H9 (cell line): ENCODE data around the gene TMEM80. TPM values are rescaled to one million over a fixed set of nuclear protein-coding genes. Genes with fewer than 3 reads are reported as not detected.
A peak's percentile ranks its signal among the peaks of the same experiment; 100 is the strongest.

Experiments used
- DNase-seq: peaks from one replicate; pipeline ENCODE4 v3.0.0-alpha.2; 2017
- H2AFZ ChIP-seq: one replicate; pipeline ENCODE4 v1.6.1; 2013; ENCODE audit warnings: mild to moderate bottlenecking, low read length, control low read depth, moderate library complexity
- H2AK5ac ChIP-seq: 2 replicates; pipeline ENCODE4 v1.6.1; 2013; ENCODE audit warnings: low read length, control low read depth, mixed read lengths; ENCODE audit not compliant: insufficient read length
- H2BK120ac ChIP-seq: one replicate; pipeline ENCODE4 v1.6.1; 2013; ENCODE audit warnings: low read depth, mild to moderate bottlenecking, low read length, control low read depth, inconsistent platforms; ENCODE audit not compliant: poor library complexity, severe bottlenecking
- H2BK12ac ChIP-seq: 2 replicates; pipeline ENCODE4 v1.6.1; 2013; ENCODE audit warnings: low read length, control low read depth, mixed read lengths, low read depth; ENCODE audit not compliant: insufficient read length
- H2BK15ac ChIP-seq: 2 replicates; pipeline ENCODE4 v1.6.1; 2013; ENCODE audit warnings: low read depth, low read length, control low read depth
- H2BK20ac ChIP-seq: one replicate; pipeline ENCODE4 v1.6.1; 2013; ENCODE audit warnings: low read depth, mild to moderate bottlenecking, low read length, control low read depth, inconsistent platforms; ENCODE audit not compliant: poor library complexity, severe bottlenecking
- H2BK5ac ChIP-seq: 2 replicates; pipeline ENCODE4 v1.6.1; 2013; ENCODE audit warnings: low read length, control low read depth, mixed read lengths; ENCODE audit not compliant: insufficient read length
- H3K14ac ChIP-seq: 2 replicates; pipeline ENCODE4 v1.6.1; 2013; ENCODE audit warnings: low read length, control low read depth; ENCODE audit not compliant: insufficient read depth
- H3K18ac ChIP-seq: 2 replicates; pipeline ENCODE4 v1.6.1; 2013; ENCODE audit warnings: low read depth, mild to moderate bottlenecking, mixed read lengths, low read length, control low read depth; ENCODE audit not compliant: insufficient read length
- H3K23ac ChIP-seq: 2 replicates; pipeline ENCODE4 v1.6.1; 2013; ENCODE audit warnings: low read length, control low read depth, mixed read lengths, low read depth; ENCODE audit not compliant: insufficient read length
- H3K23me2 ChIP-seq: 2 replicates; pipeline ENCODE4 v1.6.1; 2013; ENCODE audit warnings: low read depth, mild to moderate bottlenecking, mixed read lengths, low read length, control low read depth; ENCODE audit not compliant: insufficient read length, poor library complexity, severe bottlenecking
- H3K27ac ChIP-seq: 2 replicates; pipeline ENCODE4 v1.5.1; 2013; ENCODE audit warnings: low read length, control low read depth, mixed read lengths, low read depth; ENCODE audit not compliant: insufficient read length
- H3K27me3 ChIP-seq: 2 replicates; pipeline ENCODE4 v1.6.1; 2013; ENCODE audit warnings: low read length, control low read depth, inconsistent platforms; ENCODE audit not compliant: insufficient read depth
- H3K4ac ChIP-seq: 2 replicates; pipeline ENCODE4 v1.6.1; 2013; ENCODE audit warnings: low read depth, mild to moderate bottlenecking, control low read depth, inconsistent platforms, low read length, moderate library complexity
- H3K4me1 ChIP-seq: 2 replicates; pipeline ENCODE4 v1.6.1; 2013; ENCODE audit warnings: low read length, control low read depth, inconsistent platforms; ENCODE audit not compliant: insufficient read depth
- H3K4me2 ChIP-seq: 2 replicates; pipeline ENCODE4 v1.6.1; 2013; ENCODE audit warnings: low read length, control low read depth, mixed read lengths; ENCODE audit not compliant: insufficient read length, insufficient read depth
- H3K56ac ChIP-seq: 2 replicates; pipeline ENCODE4 v1.6.1; 2013; ENCODE audit warnings: low read depth, mild to moderate bottlenecking, mixed read lengths, low read length, control low read depth; ENCODE audit not compliant: insufficient read length
- H3K79me1 ChIP-seq: 2 replicates; pipeline ENCODE4 v1.6.1; 2013; ENCODE audit warnings: low read depth, mild to moderate bottlenecking, moderate library complexity, low read length, control low read depth, inconsistent platforms; ENCODE audit not compliant: insufficient read depth, poor library complexity, severe bottlenecking
- H3K79me2 ChIP-seq: 2 replicates; pipeline ENCODE4 v1.6.1; 2013; ENCODE audit warnings: low read length, control low read depth, inconsistent platforms; ENCODE audit not compliant: insufficient read depth
- H3K9ac ChIP-seq: 2 replicates; pipeline ENCODE4 v1.6.1; 2013; ENCODE audit warnings: low read length, control low read depth, mixed read lengths; ENCODE audit not compliant: insufficient read length; ENCODE audit errors: extremely low read depth
- H3K9me3 ChIP-seq: one replicate; pipeline ENCODE4 v1.6.1; 2013; ENCODE audit warnings: low read depth, low read length, inconsistent platforms; ENCODE audit not compliant: control insufficient read depth
- H3T11ph ChIP-seq: one replicate; pipeline ENCODE4 v1.6.1; 2013; ENCODE audit warnings: mild to moderate bottlenecking, low read length, control low read depth, inconsistent platforms
- H4K20me1 ChIP-seq: one replicate; pipeline ENCODE4 v1.6.1; 2013; ENCODE audit not compliant: control insufficient read depth, insufficient read length, insufficient read depth
- H4K5ac ChIP-seq: 2 replicates; pipeline ENCODE4 v1.6.1; 2013; ENCODE audit warnings: low read depth, mild to moderate bottlenecking, mixed read lengths, low read length, control low read depth; ENCODE audit not compliant: insufficient read length
- H4K8ac ChIP-seq: replicated peaks from 2 replicates; pipeline ENCODE4 v1.6.1; 2013; ENCODE audit warnings: low read length, control low read depth, mixed read lengths, low read depth; ENCODE audit not compliant: insufficient read length
- H4K91ac ChIP-seq: 2 replicates; pipeline ENCODE4 v1.6.1; 2013; ENCODE audit warnings: low read depth, mild to moderate bottlenecking, moderate library complexity, mixed read lengths, low read length, control low read depth; ENCODE audit not compliant: insufficient read length
- H3K27ac Mint-ChIP-seq, 3 experiments: 2 replicates in 2 of 3; 3 replicates in 1 of 3; pipeline ENCODE4 v1.8.0; 2020 to 2021; ENCODE audit warnings: mixed read lengths in 3 of 3, mild to moderate bottlenecking in 1 of 3, moderate library complexity in 1 of 3
- H3K27me3 Mint-ChIP-seq: 2 replicates; pipeline ENCODE4 v1.8.0; 2021; ENCODE audit warnings: low read depth, mild to moderate bottlenecking, moderate library complexity, mixed read lengths
- H3K36me3 Mint-ChIP-seq, 3 experiments: 2 replicates in 2 of 3; 3 replicates in 1 of 3; pipeline ENCODE4 v1.8.0; 2020 to 2021; ENCODE audit warnings: low read depth in 3 of 3, mixed read lengths in 3 of 3; ENCODE audit not compliant: insufficient read depth in 1 of 3
- H3K4me1 Mint-ChIP-seq, 2 experiments: 2 replicates each; pipeline ENCODE4 v1.8.0; 2020; ENCODE audit warnings: mixed read lengths in 2 of 2
- H3K4me3 Mint-ChIP-seq, 2 experiments: 2 replicates in 1 of 2; 3 replicates in 1 of 2; pipeline ENCODE4 v1.8.0; 2020 to 2021; ENCODE audit warnings: mild to moderate bottlenecking in 2 of 2, mixed read lengths in 2 of 2, moderate library complexity in 1 of 2
- H3K9me3 Mint-ChIP-seq, 2 experiments: 2 replicates in 1 of 2; 3 replicates in 1 of 2; pipeline ENCODE4 v1.8.0; 2020; ENCODE audit warnings: mild to moderate bottlenecking in 2 of 2, mixed read lengths in 2 of 2, moderate library complexity in 1 of 2
- CTCF ChIP-seq: fragments of 200-600 bp; sonication (generic); conservative IDR thresholded peaks from 3 replicates; pipeline ENCODE4 v1.8.0; 2021; ENCODE audit warnings: antibody characterized with exemption, mild to moderate bottlenecking
- WGBS: extraction: QIAGEN DNeasy Blood & Tissue Kit; methylation state at CpG from one replicate; pipeline ENCODE4 v1.1.7; 2013; ENCODE audit warnings: missing lambda C conversion rate, low lambda C conversion rate, mixed read lengths; ENCODE audit not compliant: insufficient read length; ENCODE audit errors: extremely low coverage; 5-methylcytosine and 5-hydroxymethylcytosine counted together
- total RNA-seq: library from RNA; stranded (reverse); gene quantifications from 2 replicates; pipeline ENCODE4 v1.2.1, GENCODE V29; 2021

Gene TMEM80
- total RNA-seq, 1 experiment from 2014 or later: 23.6 TPM

GRCh38 chr11:693887-694562 lies 1.6 kb upstream of the TMEM80 start:
- H3K4me3 Mint-ChIP-seq: peak overlapping the region; percentile 76 to 80
- no peaks in the 10 kb centered on the region; a peak in 2 of 5 replicates for H3K9me3 Mint-ChIP-seq
- peaks cover 14% of the 10 kb centered on the region; the same call in 1 of the 2 replicates for H3K4me1 ChIP-seq
- peaks cover 3% of the 10 kb centered on the region for H3K79me1 ChIP-seq
- H4K8ac ChIP-seq: no peak overlapping the region
- TF ChIP-seq CTCF: no peak
- no peaks in the 10 kb centered on the region for H3K9me3 ChIP-seq
- peaks cover 40 to 41% of the 10 kb centered on the region in 2 experiments for H3K4me1 Mint-ChIP-seq
- H3K79me2 ChIP-seq: peaks cover 13% of the 10 kb centered on the region; the same call in 1 of the 2 replicates
- H4K20me1 ChIP-seq: no peaks in the 10 kb centered on the region
- no peak overlapping the region for H3K9ac ChIP-seq
- H2BK120ac ChIP-seq: no peak overlapping the region
- no peak overlapping the region for H3K27ac Mint-ChIP-seq
- H2BK20ac ChIP-seq: no peak overlapping the region
- H4K5ac ChIP-seq: no peak overlapping the region
- no peak for DNase-seq
- peak overlapping the region; percentile 16 for H3K18ac ChIP-seq
- no peaks in the 10 kb centered on the region for H3K27me3 ChIP-seq
- H2AK5ac ChIP-seq: no peak overlapping the region
- WGBS: no CpG with 5 or more reads among the region's 15 CpGs
- no peak overlapping the region for H2BK15ac ChIP-seq
- H3K23me2 ChIP-seq: no peaks in the 10 kb centered on the region
- H3K14ac ChIP-seq: no peak overlapping the region
- peaks cover 12 to 23% (median 17%) of the 10 kb centered on the region in 3 experiments for H3K36me3 Mint-ChIP-seq
- no peak overlapping the region for H3K56ac ChIP-seq
- no peaks in the 10 kb centered on the region; the same call in 1 of the 2 replicates for H3K27me3 Mint-ChIP-seq
- no peak overlapping the region for H4K91ac ChIP-seq
- no peak overlapping the region for H3T11ph ChIP-seq
- no peak overlapping the region for H3K27ac ChIP-seq
- H3K23ac ChIP-seq: no peak overlapping the region
- H2BK12ac ChIP-seq: no peak overlapping the region
- peak overlapping the region; percentile 24 for H3K4me2 ChIP-seq
- no peak overlapping the region for H2BK5ac ChIP-seq
- no peak overlapping the region for H2AFZ ChIP-seq
- H3K4ac ChIP-seq: no peak overlapping the region
